Measurements from ENCODE around the gene MYLK.

MYLK gene

GRCh38 chr3:123799544-123800361 lies 84.4 kb downstream of the MYLK start:
- in situ Hi-C loops (cut with HindIII; ENCODE audit: low sequenced_read_pairs) = no loop called here

DNA sequence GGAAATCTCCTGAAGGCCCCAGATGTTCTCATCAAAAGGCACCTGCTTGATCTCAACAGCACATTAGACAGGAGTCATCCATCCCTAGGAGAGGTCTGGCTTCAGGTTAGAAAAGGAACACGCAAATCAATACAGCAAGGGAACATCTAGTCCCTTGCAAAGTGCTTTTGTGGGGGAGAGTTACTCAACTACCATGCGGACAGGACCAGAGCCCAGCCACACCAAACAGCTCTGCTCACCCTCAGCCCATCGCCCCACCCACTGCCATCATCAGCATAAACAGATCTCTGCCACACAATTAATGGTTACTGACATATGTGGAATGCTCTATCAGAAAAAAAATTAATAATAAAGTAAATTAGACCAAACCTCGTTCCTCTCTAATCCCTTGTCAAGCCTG lies 85.6 kb downstream of the MYLK start:
- in situ Hi-C loops (cut with HindIII; ENCODE audit: low sequenced_read_pairs) = no loop called here

DNA sequence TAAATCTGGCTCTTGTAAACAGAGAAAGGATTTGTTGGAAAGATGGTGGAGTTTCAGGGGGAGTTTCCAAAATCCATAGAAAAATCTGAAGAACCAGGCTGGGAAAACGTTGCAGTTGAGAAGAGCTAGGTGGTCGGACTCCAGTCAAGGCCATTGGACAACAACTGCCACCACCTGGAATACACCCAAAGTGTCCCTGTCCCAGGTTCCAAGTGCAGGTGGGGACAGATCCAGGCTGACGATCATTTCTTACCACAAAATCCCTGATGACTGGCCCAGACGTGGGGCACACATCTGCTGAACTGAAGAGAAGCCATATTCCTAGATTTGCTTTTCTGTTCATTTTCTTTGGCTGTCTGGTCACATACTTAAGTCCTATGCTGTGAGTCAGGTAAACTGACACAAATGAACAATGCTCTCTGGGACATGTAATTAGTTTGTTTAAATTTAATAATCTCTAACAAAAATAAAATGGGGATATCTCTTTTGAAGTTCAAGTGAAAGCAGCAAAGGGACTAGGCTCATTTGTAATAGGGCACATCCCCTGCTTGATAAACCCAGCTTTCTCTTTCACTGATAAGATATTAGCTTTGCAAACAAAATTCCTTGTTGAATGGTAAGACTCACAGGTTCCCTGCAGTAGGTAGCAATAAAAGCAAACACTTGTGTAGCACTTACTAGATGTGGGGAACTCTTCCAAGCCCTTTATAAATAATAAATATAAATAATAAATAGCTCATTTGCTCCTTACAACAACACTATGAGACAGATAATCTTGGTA lies 88.5 kb downstream of the MYLK start:
- in situ Hi-C loops (cut with HindIII; ENCODE audit: low sequenced_read_pairs) = no loop called here

DNA sequence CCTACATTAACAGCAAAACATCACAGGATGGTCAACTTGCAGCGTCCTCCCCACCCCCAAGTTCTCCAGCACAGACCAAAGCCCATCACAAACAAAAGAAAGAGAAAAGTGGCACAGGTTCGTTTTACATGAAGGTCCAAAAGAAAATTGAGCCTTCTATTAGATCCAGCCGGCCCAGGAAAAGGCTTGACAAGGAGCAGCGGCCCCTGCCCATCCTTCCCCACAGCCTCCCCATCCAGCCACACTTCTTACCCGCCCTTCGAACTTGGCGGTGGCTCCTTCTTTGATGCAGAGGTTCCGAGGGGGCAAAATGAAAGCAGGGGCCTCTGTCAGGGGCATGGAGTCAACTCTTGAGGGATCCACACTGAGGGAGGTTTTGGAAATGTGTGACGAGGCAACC lies 90.7 kb downstream of the MYLK start:
- in situ Hi-C loops (cut with HindIII; ENCODE audit: low sequenced_read_pairs) = no loop called here

DNA sequence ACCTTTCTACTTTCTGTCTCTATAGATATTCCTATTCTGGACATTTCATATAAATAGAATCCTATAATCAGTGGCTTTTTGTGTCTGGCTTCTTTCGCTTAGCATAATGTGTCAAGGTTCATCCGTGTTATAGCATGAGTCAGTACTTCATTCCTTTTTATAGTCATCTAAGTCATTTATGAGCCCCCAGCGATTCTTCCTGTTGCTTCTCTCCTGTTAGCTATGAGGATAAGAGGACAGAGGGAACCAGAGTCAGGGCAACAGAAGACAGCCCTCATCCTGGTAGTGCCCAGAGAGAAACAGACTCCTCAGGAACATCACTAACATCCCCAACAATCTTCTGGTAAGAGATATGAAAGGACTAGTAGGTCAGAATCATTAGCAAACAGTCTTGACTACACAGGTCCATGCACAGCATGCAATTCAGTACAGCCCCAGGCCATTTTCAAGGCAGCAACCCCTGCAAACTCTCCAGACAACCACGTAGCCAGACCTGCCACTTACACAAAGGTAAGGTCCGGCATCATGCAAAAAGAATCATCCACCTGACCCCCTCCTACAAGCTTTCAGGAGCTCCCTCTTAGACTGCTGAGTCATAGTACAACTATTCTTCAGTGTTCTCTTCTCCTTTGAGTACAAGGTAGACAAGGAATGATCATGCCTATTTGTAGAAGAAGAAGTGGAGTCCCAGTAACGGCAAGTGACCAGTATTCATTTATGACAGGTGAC lies 91.5 kb downstream of the MYLK start:
- in situ Hi-C loops (cut with HindIII; ENCODE audit: low sequenced_read_pairs) = no loop called here

- in situ Hi-C loops (cut with HindIII; ENCODE audit: low sequenced_read_pairs) = no loop called here
Measured at GRCh38 chr3:123791898-123792297, 92.2 kb downstream of the MYLK start.

GRCh38 chr3:123791417-123791816 lies 92.7 kb downstream of the MYLK start:
- in situ Hi-C loops (cut with HindIII; ENCODE audit: low sequenced_read_pairs) = no loop called here

DNA sequence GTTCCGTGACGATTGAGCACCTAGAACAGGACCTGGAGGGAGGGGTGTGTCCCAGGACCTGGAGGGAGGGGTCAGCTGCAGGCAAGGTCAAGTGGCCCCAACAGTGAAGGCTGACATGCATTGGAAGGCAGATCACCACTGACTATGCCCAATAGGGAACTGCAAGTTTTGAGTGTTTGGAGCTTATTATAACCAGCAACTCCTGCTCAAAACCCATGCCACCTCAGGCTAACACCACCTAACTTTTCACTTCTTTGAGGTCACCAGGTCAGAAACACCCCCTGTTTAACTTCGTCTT lies 93.1 kb downstream of the MYLK start:
- in situ Hi-C loops (cut with HindIII; ENCODE audit: low sequenced_read_pairs) = no loop called here

- in situ Hi-C loops (cut with HindIII; ENCODE audit: low sequenced_read_pairs) = no loop called here
Measured at GRCh38 chr3:123790254-123791072, 93.7 kb downstream of the MYLK start.

DNA sequence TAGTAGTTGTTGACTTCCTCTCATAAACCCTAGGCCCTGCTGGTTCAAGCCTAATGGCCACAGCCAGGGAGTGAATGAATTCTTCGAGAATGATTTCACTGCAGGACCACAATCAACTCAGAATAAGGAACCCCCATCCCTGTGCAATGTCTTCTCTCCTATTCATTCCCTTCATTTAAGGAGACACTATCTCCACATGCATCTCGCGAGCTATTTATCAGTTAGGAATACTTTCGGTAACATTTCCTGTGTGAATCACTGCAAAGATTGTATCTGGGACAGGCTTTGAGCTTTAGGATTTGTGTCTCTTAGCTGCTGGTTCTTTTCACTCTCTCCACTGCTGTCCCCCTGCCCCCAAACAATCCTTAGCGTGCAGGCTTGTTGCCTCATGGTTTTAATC lies 94.4 kb downstream of the MYLK start:
- in situ Hi-C loops (cut with HindIII; ENCODE audit: low sequenced_read_pairs) = no loop called here

DNA sequence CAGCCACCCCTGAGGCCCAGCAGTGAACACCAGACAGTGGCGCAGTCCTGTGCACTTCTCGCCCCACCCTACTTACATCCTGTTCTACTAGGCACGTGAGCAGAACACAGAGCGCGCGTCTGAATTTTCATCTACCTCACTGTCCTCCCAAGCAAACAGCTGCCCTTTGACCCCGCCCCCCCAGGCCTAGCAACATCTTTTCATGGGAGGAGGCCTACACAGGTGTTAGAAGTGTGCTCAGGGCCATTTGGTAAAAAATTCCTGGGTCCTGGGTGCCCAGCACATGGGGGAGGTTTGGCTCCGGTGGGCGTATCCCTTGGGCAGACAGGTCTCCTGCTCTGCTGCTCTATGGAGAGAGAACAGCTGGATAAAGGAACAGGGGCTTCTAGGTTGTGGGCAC lies 95.0 kb downstream of the MYLK start:
- in situ Hi-C loops (cut with HindIII; ENCODE audit: low sequenced_read_pairs) = no loop called here

- in situ Hi-C loops (cut with HindIII; ENCODE audit: low sequenced_read_pairs) = no loop called here
Measured at GRCh38 chr3:123788710-123789109, 95.4 kb downstream of the MYLK start.

DNA sequence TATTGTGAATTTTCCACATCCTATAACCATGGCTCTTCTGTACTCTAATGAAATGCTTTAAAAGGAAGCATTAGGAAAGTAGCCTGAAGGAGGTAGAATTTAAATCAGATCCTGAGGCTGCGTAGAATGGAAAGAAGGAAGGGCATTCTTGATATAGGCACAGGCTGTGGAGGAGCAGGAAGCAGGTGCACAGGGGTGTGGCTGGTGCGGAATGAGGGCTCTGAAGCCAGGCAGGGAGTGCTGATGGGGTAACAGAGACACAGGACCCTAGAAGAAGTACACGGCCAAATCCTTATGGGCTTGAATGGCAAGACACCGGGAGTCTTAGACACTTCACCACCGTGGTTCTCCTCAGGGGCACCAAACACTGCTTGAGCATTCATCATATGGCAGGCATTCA lies 97.0 kb downstream of the MYLK start:
- in situ Hi-C loops (cut with HindIII; ENCODE audit: low sequenced_read_pairs) = no loop called here

- in situ Hi-C loops (cut with HindIII; ENCODE audit: low sequenced_read_pairs) = no loop called here
Measured at GRCh38 chr3:123785602-123786001, 98.5 kb downstream of the MYLK start.

- in situ Hi-C loops (cut with HindIII; ENCODE audit: low sequenced_read_pairs) = no loop called here
Measured at GRCh38 chr3:123783811-123784210, 100.3 kb downstream of the MYLK start.

GRCh38 chr3:123783050-123783689 lies 101.0 kb downstream of the MYLK start:
- in situ Hi-C loops (cut with HindIII; ENCODE audit: low sequenced_read_pairs) = no loop called here

DNA sequence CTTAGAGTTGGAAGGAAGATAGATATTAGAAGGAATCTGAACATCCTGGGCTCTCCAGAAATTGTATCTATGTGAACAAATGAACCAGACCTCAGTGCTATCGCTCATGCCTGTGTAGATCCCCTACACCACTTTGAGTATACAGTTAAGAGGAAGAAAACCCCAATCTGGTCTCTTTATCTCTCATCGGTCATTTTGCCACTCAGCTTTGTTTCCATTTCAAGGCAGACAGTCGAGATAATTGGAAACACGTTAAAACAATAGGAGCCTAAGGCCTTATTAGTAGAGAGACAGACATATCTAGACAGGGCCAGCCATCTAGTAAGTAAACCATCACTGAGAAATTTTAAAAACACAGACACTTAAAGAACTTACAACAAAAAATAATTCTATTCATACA lies 101.6 kb downstream of the MYLK start:
- in situ Hi-C loops (cut with HindIII; ENCODE audit: low sequenced_read_pairs) = no loop called here

DNA sequence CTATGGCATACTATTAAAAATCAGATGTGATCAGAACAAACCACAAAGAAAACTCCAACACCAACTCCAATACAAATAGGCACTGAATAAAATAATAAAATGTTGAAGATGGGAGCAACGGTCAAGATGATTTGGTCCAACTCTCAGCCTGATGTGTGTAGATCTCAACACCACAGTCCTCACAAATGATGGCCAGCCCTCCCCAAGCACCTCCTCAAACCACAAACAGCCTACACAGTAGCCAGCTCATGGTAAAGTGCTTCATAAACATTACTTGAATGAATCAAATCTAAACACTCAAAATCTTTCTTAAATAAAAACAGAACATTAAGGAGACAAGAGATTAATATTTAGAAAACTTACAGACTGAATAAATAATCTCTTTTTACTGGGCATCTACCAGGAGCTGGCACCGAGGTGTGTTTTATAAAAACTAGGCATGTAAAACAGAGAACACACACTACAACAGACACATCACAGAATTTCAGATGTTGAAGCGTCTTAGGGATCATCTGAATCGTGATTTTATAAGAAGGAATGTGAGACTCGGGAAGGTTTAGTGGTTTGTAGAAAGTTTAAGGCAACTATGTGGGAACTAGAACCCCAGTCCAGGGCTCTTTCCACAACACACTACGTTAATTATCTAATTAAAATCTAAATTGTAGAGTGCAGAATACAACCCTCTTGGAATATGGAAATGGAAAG lies 102.4 kb downstream of the MYLK start:
- in situ Hi-C loops (cut with HindIII; ENCODE audit: low sequenced_read_pairs) = no loop called here

DNA sequence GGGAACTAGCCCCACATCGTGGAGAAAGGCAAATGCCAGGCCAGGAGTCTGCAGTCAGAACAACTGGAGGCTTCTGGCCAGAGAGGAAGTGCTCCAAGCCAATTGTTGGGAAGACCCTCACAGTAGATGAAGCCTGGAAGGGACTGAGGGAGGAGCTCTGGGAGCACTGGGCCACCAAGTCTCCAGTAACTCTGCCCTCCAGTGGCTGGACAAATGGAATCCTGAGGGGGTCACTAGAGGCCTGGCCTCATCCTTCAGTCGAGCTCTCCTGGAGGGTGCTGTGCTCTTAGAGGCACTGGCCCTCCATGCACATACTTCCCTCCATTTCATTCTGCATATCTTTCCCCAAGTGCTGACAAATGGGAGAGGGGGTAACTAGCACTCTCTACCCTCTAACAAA lies 103.0 kb downstream of the MYLK start:
- in situ Hi-C loops (cut with HindIII; ENCODE audit: low sequenced_read_pairs) = no loop called here

GRCh38 chr3:123780656-123781055 lies 103.5 kb downstream of the MYLK start:
- in situ Hi-C loops (cut with HindIII; ENCODE audit: low sequenced_read_pairs) = no loop called here
